ENCODE measurements around the gene PPP1R9A.

PPP1R9A gene

GRCh38 chr7:95246831-95247370, 339.5 kb downstream of the PPP1R9A start (continued):
- TF ChIP-seq TSHZ1 (tag by site-specific recombination; IDR thresholded peaks at IDR 0.05; ENCODE audit: borderline replicate concordance) (0 out of 2 replicates have a peak, but pooled peaks have one; percentile 16), ZNF629 (tag by site-specific recombination; IDR thresholded peaks at IDR 0.05) (no peak), ZFP69B (tag by site-specific recombination; IDR thresholded peaks at IDR 0.05) (no peak), ZNF292 (tag by site-specific recombination; IDR thresholded peaks at IDR 0.05; ENCODE audit: borderline replicate concordance, low read depth) (no peak), HOXC10 (CRISPR knock-in tag; IDR thresholded peaks at IDR 0.05) (no peak), ZBTB44 (tag by site-specific recombination; IDR thresholded peaks at IDR 0.05) (peak; percentile 89), BCL11B (tag by site-specific recombination; IDR thresholded peaks at IDR 0.05; ENCODE audit: low read depth) (0 out of 2 replicates have a peak, but pooled peaks have one; percentile 23), ZNF623 (tag by site-specific recombination; IDR thresholded peaks at IDR 0.05) (no peak), PRDM6 (tag by site-specific recombination; IDR thresholded peaks at IDR 0.05) (peak; percentile 92), ZNF184 (tag by site-specific recombination; IDR thresholded peaks at IDR 0.05) (no peak), BCL11A (tag by site-specific recombination; IDR thresholded peaks at IDR 0.05; ENCODE audit: low read depth) (peak; percentile 69; the same call in 1 of the 2 replicates), ZNF24 (tag by site-specific recombination; IDR thresholded peaks at IDR 0.05) (no peak), SP2 (tag by site-specific recombination; IDR thresholded peaks at IDR 0.05) (no peak), ZFP37 (tag by site-specific recombination; IDR thresholded peaks at IDR 0.05) (no peak), ZNF366 (tag by site-specific recombination; conservative IDR thresholded peaks at IDR 0.05) (peak; percentile 72), SP7 (tag by site-specific recombination; IDR thresholded peaks at IDR 0.05) (peak; percentile 55; the same call in 1 of the 2 replicates), ZFHX2 (tag by site-specific recombination; conservative IDR thresholded peaks at IDR 0.05) (no peak), ZNF596 (tag by site-specific recombination; IDR thresholded peaks at IDR 0.05) (no peak), ZNF501 (tag by site-specific recombination; IDR thresholded peaks at IDR 0.05) (peak; percentile 57; the same call in 1 of the 2 replicates), ZNF280C (tag by site-specific recombination; IDR thresholded peaks at IDR 0.05) (no peak), ZBTB17 (tag by site-specific recombination; IDR thresholded peaks at IDR 0.05) (peak; percentile 69), WT1 (tag by site-specific recombination; IDR thresholded peaks at IDR 0.05) (peak; percentile 99), HIC1 (tag by site-specific recombination; IDR thresholded peaks at IDR 0.05) (peak; percentile 17; the same call in 1 of the 2 replicates), ZBTB11 (tag by site-specific recombination; conservative IDR thresholded peaks at IDR 0.05; ENCODE audit: low read depth) (no peak), KLF1 (tag by site-specific recombination; IDR thresholded peaks at IDR 0.05) (no peak)
